Right renal cortex interstitium (tissue), 3 donors: ENCODE measurements around the gene GRID1. TPM values are rescaled to one million over a fixed set of nuclear protein-coding genes. Genes with fewer than 3 reads are reported as not detected.

Source experiments
- DNase-seq, 3 donors: peaks; one replicate each; pipeline ENCODE4 v3.0.0-alpha.2; 2013; ENCODE audit warnings: low read depth in 3 of 3, low spot score in 2 of 3
- polyA plus RNA-seq, 3 donors: library from polyadenylated mRNA; unstranded; fragments of 120-200 nt; gene quantifications; one replicate each; pipeline ENCODE4 v1.2.1, GENCODE V29; 2013; ENCODE audit not compliant: insufficient read length in 3 of 3

GRID1 gene
- polyA plus RNA-seq, 3 donors = 1.6 to 1.8 (median 1.7) TPM

GRCh38 chr10:85651497-85651882 lies 715.1 kb downstream of the GRID1 start:
- DNase-seq = no peak

- DNase-seq = no peak
These were observed 715.7 kb downstream of the GRID1 start for GRCh38 chr10:85650791-85651496.

GRCh38 chr10:85649461-85649860 lies 717.1 kb downstream of the GRID1 start:
- no peak for DNase-seq

- DNase-seq = no peak
These were observed 718.3 kb downstream of the GRID1 start for GRCh38 chr10:85648279-85648754.

GRCh38 chr10:85647741-85648140 lies 718.9 kb downstream of the GRID1 start:
- no peak for DNase-seq

- no peak for DNase-seq
These were observed 720.5 kb downstream of the GRID1 start for GRCh38 chr10:85645926-85646711.

- DNase-seq = no peak
These were observed 721.5 kb downstream of the GRID1 start for GRCh38 chr10:85645053-85645452.

- DNase-seq = no peak
These were observed 722.6 kb downstream of the GRID1 start for GRCh38 chr10:85643845-85644525.

GRCh38 chr10:85643171-85643844 lies 723.3 kb downstream of the GRID1 start:
- DNase-seq = no peak

GRCh38 chr10:85642421-85643170 lies 724.0 kb downstream of the GRID1 start:
- no peak for DNase-seq

GRCh38 chr10:85642082-85642420 lies 724.5 kb downstream of the GRID1 start:
- no peak for DNase-seq

GRCh38 chr10:85641479-85642009 lies 725.1 kb downstream of the GRID1 start:
- DNase-seq = no peak

GRCh38 chr10:85638797-85639196 lies 727.8 kb downstream of the GRID1 start:
- DNase-seq = no peak

- DNase-seq = no peak
These were observed 730.9 kb downstream of the GRID1 start for GRCh38 chr10:85635650-85636049.

GRCh38 chr10:85624511-85624910 lies 742.1 kb downstream of the GRID1 start:
- no peak for DNase-seq

- DNase-seq = no peak
These were observed 742.8 kb downstream of the GRID1 start for GRCh38 chr10:85623758-85624157.

GRCh38 chr10:85623342-85623741 lies 743.3 kb downstream of the GRID1 start:
- DNase-seq = no peak

- no peak for DNase-seq
These were observed 744.2 kb downstream of the GRID1 start for GRCh38 chr10:85622425-85622824.

GRCh38 chr10:85621562-85621961 lies 745.0 kb downstream of the GRID1 start:
- no peak for DNase-seq

GRCh38 chr10:85620807-85621206 lies 745.8 kb downstream of the GRID1 start:
- no peak for DNase-seq
